ENCODE measurements around the gene TENT5C. TPM values are rescaled to one million over a fixed set of nuclear protein-coding genes. Genes with fewer than 3 reads are reported as not detected.

TENT5C gene
- total and polyA plus RNA-seq, 10 of the 15 experiments (the other 5 are each of a cell fraction or from before 2014, with no cell fraction given) = 0.19 to 2.4 (median 0.78) TPM

GRCh38 chr1:117563492-117563875, 42.4 kb upstream of the TENT5C start (continued):
- TF ChIP-seq, protein P1, sequence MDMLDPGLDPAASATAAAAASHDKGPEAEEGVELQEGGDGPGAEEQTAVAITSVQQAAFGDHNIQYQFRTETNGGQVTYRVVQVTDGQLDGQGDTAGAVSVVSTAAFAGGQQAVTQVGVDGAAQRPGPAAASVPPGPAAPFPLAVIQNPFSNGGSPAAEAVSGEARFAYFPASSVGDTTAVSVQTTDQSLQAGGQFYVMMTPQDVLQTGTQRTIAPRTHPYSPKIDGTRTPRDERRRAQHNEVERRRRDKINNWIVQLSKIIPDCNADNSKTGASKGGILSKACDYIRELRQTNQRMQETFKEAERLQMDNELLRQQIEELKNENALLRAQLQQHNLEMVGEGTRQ (IDR thresholded peaks at IDR 0.05; ENCODE audit: borderline replicate concordance, low read depth, low read length) = no peak
- TF ChIP-seq WRNIP1 (IDR thresholded peaks at IDR 0.05; ENCODE audit: borderline replicate concordance, low read depth, low read length) (no peak), ZNF274 (IDR thresholded peaks at IDR 0.05; ENCODE audit: insufficient read depth, insufficient read length) (no peak), BRCA1 (IDR thresholded peaks at IDR 0.05; ENCODE audit: low read depth, low read length) (no peak), RAD51 (IDR thresholded peaks at IDR 0.05) (no peak), ASH2L (IDR thresholded peaks at IDR 0.05; ENCODE audit: borderline replicate concordance, low read depth) (no peak), TAF1 (IDR thresholded peaks at IDR 0.05; ENCODE audit: borderline replicate concordance, low read depth, low read length) (no peak), SPI1 (IDR thresholded peaks at IDR 0.05; ENCODE audit: borderline replicate concordance, insufficient read depth, low read depth, low read length) (no peak), POLR2AphosphoS5 (IDR thresholded peaks at IDR 0.05; ENCODE audit: low read length) (no peak), GATAD2B (conservative IDR thresholded peaks at IDR 0.05; ENCODE audit: low read depth) (no peak), EP300 (IDR thresholded peaks at IDR 0.05; ENCODE audit: borderline replicate concordance in 1 of 2, control insufficient read depth in 1 of 2, low read depth in 2 of 2, low read length in 2 of 2) (no peak)
- TF ChIP-seq, protein P2, sequence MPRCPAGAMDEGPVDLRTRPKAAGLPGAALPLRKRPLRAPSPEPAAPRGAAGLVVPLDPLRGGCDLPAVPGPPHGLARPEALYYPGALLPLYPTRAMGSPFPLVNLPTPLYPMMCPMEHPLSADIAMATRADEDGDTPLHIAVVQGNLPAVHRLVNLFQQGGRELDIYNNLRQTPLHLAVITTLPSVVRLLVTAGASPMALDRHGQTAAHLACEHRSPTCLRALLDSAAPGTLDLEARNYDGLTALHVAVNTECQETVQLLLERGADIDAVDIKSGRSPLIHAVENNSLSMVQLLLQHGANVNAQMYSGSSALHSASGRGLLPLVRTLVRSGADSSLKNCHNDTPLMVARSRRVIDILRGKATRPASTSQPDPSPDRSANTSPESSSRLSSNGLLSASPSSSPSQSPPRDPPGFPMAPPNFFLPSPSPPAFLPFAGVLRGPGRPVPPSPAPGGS (IDR thresholded peaks at IDR 0.05; ENCODE audit: borderline replicate concordance, insufficient read depth, low read depth, low read length, poor library complexity, severe bottlenecking) = no peak
- TF ChIP-seq, protein P3, sequence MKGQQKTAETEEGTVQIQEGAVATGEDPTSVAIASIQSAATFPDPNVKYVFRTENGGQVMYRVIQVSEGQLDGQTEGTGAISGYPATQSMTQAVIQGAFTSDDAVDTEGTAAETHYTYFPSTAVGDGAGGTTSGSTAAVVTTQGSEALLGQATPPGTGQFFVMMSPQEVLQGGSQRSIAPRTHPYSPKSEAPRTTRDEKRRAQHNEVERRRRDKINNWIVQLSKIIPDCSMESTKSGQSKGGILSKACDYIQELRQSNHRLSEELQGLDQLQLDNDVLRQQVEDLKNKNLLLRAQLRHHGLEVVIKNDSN (IDR thresholded peaks at IDR 0.05; ENCODE audit: borderline replicate concordance, extremely low read length, insufficient read depth, low read depth, low read length) = no peak

Data from GM12878 (cell line).